NCI-H187 treated with DMSO at 0.1 percent for 48 hours (cell line): ENCODE measurements around the gene RPL36A.

Experiments
- DNase-seq: peaks from one replicate; lab custom pipeline; 2025; lab: John Stamatoyannopoulos, UW

The RPL36A gene

GRCh38 chrX:101393530-101394305, 2.9 kb downstream of the RPL36A start:
- DNase-seq = no peak

GRCh38 chrX:101394372-101394771, 3.6 kb downstream of the RPL36A start:
- no peak for DNase-seq

GRCh38 chrX:101395789-101396188, 5.0 kb downstream of the RPL36A start:
- DNase-seq = no peak

GRCh38 chrX:101397779-101398178, 7.0 kb downstream of the RPL36A start:
- no peak for DNase-seq

GRCh38 chrX:101398694-101399093, 7.9 kb downstream of the RPL36A start:
- no peak for DNase-seq

GRCh38 chrX:101399825-101400224, 9.0 kb downstream of the RPL36A start:
- DNase-seq = no peak

- DNase-seq = no peak
These were observed 16.4 kb downstream of the RPL36A start for GRCh38 chrX:101407167-101407747.

GRCh38 chrX:101407748-101408531, 17.1 kb downstream of the RPL36A start, which contains the start of the genes GLA and HNRNPH2:
TSS of gene GLA (minus strand) at chrX:101407925. CDS start at chrX:101407903, 22 bp downstream.
TSS of gene HNRNPH2 (plus strand) at chrX:101408222. CDS start at chrX:101411989, 3,767 bp downstream.
- DNase-seq = peak; percentile 99

- no peak for DNase-seq
These were observed 17.7 kb downstream of the RPL36A start for GRCh38 chrX:101408532-101408841.

- DNase-seq = no peak
These were observed 18.2 kb downstream of the RPL36A start for GRCh38 chrX:101409043-101409442.

- no peak for DNase-seq
These were observed 19.6 kb downstream of the RPL36A start for GRCh38 chrX:101410461-101410860.

GRCh38 chrX:101411984-101412383, 21.2 kb downstream of the RPL36A start:
- no peak for DNase-seq

- DNase-seq = peak; percentile 28
These were observed 24.7 kb downstream of the RPL36A start for GRCh38 chrX:101415180-101416145.

GRCh38 chrX:101416691-101417090, 25.9 kb downstream of the RPL36A start:
- no peak for DNase-seq

GRCh38 chrX:101417190-101417589, 26.4 kb downstream of the RPL36A start:
- no peak for DNase-seq

GRCh38 chrX:101417981-101418841, 27.4 kb downstream of the RPL36A start:
- no peak for DNase-seq

- no peak for DNase-seq
These were observed 28.7 kb downstream of the RPL36A start for GRCh38 chrX:101419489-101419888.

- no peak for DNase-seq
These were observed 37.1 kb downstream of the RPL36A start for GRCh38 chrX:101427954-101428353.

- DNase-seq = no peak
These were observed 39.1 kb downstream of the RPL36A start for GRCh38 chrX:101429934-101430333.

- DNase-seq = no peak
These were observed 39.8 kb downstream of the RPL36A start for GRCh38 chrX:101430457-101431078.
